Right hindlimb (tissue), 1 donor: ENCODE results near the gene L1TD1.
"Not testable (repeated sequence)": the region's sequence is repeated elsewhere in the genome, so short reads cannot be mapped to it uniquely, and the experiment has no call there.

Source experiments
- DNase-seq: peaks from one replicate; pipeline ENCODE4 v3.0.0-alpha.2; 2018

Gene L1TD1

DNA sequence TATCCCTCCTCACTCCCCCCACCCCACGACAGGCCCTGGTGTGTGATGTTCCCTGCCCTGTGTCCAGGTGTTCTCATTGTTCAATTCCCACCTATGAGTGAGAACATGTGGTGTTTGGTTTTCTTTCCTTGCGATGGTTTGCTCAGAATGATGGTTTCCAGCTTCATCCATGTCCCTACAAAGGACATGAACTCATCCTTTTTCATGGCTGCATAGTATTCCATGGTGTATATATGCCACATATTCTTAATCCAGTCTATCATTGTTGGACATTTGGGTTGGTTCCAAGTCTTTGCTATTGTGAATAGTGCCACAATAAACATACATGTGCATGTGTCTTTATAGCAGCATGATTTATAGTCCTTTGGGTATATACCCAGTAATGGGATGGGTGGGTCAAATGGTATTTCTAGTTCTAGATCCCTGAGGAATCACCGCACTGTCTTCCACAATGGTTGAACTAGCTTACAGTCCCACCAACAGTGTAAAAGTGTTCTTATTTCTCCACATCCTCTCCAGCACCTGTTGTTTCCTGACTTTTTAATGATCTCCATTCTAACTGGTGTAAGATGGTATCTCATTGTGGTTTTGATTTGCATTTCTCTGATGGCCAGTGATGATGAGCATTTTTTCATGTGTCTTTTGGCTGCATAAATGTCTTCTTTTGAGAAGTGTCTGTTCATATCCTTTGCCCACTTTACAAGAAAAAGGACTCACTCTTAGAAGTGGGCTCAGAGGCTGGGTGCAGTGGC, 45.2 kb downstream of the L1TD1 start:
- not testable (repeated sequence) for DNase-seq

- no peak for DNase-seq
These were observed 46.2 kb downstream of the L1TD1 start for GRCh38 chr1:62240651-62241370.

- no peak for DNase-seq
These were observed 46.9 kb downstream of the L1TD1 start for GRCh38 chr1:62241371-62242131.

- DNase-seq = not testable (repeated sequence)
These were observed 49.7 kb downstream of the L1TD1 start for GRCh38 chr1:62244380-62244779.

DNA sequence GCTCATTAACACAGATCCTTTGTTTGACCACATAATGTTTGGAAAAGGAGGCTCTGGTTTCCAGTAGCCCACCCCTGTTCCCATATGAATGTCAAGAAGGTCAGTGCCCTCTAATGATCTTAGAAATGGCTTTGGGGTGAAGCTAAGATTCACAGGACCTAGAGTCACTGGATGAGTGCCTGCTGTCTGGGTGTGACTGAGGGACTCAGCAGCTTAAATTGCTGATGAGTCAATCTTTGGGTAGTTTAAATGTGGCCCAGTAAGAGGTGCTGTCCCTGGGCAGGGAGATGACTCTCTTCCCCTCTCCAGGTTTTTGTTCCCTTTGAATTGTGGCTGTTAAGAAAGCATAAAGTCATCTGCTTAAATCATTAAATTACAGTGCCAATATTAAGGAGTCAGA, 50.6 kb downstream of the L1TD1 start:
- no peak for DNase-seq

DNA sequence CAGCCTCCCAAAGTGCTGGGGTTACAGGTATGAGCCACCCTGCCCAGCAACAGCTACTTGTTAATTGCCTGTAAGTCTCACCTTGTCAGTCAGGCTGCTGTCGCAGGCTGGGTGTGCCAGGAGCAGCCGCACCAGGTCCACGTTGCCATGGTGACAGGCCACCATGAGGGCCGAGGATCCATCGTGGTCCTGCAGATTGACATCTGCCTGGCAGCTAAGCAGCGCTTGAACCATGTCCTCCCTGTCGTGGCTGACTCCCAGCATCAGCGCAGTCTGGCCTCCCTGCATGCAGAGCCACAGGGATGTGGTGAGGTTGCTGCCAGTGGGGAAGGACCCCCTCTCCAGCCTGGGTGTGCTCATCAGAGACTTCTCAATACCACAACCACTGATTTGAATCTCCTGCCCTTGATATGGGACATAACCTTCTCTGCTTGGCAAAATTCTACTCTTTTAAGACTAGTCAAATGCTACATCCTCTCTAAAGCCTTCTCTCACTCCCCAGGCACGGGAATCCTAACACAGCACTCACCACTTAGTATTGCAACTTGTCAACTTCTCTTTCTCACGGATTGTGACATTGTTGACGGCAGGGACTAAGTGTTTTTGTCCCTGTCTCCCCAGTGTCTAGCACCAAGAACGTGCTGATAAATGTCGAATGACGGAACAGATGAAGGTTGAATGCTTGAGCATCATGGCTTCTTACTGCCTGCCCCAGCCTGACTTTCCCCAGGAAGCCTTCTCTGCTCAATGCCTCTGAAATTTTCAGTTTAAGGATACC, 52.9 kb downstream of the L1TD1 start:
- DNase-seq = no peak

GRCh38 chr1:62250126-62250726, 55.6 kb downstream of the L1TD1 start:
- no peak for DNase-seq

- no peak for DNase-seq
These were observed 64.9 kb downstream of the L1TD1 start for GRCh38 chr1:62259551-62259950.

DNA sequence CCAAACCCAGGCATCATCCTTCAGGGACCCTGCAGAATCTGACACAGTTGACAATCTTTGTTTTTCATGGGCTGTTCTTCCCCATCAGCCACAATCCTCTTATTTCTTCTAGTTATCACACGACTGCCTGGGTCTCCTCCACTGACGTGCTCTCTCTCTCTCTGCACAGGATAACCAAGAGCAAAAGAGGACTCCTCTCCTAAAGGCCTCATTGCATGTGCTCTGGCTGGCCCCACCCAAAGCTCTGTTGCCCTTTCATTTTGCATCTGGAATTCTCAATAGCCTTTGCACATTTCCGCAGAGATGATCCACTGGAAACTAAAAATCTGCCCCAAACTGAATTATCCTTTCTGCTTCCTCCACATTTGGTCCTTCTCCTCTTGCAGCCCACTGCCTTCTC, 66.0 kb downstream of the L1TD1 start:
- no peak for DNase-seq
